Measurements from ENCODE around the gene LSM14B. TPM values are rescaled to one million over a fixed set of nuclear protein-coding genes. Genes with fewer than 3 reads are reported as not detected.

LSM14B gene
- total and polyA plus RNA-seq, 4 donors: 16.4 to 41.7 (median 27.8) TPM

DNA sequence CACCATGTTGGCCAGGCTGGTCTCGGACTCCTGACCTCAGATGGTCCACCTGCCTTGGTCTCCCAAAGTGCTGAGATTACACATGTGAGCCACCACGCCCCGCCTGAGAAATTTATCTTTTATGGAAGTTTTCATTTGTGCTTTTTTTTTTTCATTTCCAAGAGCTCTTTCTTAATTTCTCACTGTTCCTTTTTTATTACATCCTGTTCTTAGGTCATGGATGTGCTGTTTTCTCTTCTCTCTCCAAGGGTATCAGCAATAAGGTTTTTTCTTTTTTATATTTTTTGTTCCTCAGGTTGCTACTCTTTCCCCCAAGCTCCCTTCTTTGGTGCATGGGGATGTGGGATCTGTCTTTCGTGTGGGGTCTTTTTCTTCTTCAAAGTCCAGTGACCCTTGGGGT is 21.2 kb upstream of the LSM14B start:
- Histone ChIP-seq H3K9me3 (ENCODE audit: control insufficient read depth in 4 of 4, insufficient read depth in 3 of 4, low read length in 3 of 4) (peaks cover 0 to 55% (median 6%) of the 10 kb centered on the region in 4 donors), H3K36me3 (ENCODE audit: control insufficient read depth in 4 of 4, insufficient read depth in 4 of 4, low read length in 4 of 4) (no peaks in the 10 kb centered on the region), H3K27ac (ENCODE audit: low read depth in 1 of 2, low read length in 1 of 2) (no peak overlapping the region), H3K4me3 (no peak overlapping the region), H3K4me1 (ENCODE audit: control insufficient read depth in 5 of 5, insufficient read depth in 5 of 5, low read length in 5 of 5) (no peaks in the 10 kb centered on the region), H3K27me3 (ENCODE audit: control insufficient read depth in 3 of 3, insufficient read depth in 3 of 3, low read length in 2 of 3) (peaks cover 0 to 3% (median 0%) of the 10 kb centered on the region in 3 donors), H3K9ac (ENCODE audit: insufficient read depth in 1 of 2, low read length in 2 of 2) (no peak overlapping the region)
- DNase-seq: no peak
- 91 to 92% methylated on average over 4 of the region's 4 CpGs for WGBS, 2 donors
- no peak for ATAC-seq (ENCODE audit: insufficient read depth, low FRiP score)
- TF ChIP-seq, protein P1, sequence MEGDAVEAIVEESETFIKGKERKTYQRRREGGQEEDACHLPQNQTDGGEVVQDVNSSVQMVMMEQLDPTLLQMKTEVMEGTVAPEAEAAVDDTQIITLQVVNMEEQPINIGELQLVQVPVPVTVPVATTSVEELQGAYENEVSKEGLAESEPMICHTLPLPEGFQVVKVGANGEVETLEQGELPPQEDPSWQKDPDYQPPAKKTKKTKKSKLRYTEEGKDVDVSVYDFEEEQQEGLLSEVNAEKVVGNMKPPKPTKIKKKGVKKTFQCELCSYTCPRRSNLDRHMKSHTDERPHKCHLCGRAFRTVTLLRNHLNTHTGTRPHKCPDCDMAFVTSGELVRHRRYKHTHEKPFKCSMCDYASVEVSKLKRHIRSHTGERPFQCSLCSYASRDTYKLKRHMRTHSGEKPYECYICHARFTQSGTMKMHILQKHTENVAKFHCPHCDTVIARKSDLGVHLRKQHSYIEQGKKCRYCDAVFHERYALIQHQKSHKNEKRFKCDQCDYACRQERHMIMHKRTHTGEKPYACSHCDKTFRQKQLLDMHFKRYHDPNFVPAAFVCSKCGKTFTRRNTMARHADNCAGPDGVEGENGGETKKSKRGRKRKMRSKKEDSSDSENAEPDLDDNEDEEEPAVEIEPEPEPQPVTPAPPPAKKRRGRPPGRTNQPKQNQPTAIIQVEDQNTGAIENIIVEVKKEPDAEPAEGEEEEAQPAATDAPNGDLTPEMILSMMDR (IDR thresholded peaks at IDR 0.05; ENCODE audit: control extremely low read depth, extremely low read depth): no peak

DNA sequence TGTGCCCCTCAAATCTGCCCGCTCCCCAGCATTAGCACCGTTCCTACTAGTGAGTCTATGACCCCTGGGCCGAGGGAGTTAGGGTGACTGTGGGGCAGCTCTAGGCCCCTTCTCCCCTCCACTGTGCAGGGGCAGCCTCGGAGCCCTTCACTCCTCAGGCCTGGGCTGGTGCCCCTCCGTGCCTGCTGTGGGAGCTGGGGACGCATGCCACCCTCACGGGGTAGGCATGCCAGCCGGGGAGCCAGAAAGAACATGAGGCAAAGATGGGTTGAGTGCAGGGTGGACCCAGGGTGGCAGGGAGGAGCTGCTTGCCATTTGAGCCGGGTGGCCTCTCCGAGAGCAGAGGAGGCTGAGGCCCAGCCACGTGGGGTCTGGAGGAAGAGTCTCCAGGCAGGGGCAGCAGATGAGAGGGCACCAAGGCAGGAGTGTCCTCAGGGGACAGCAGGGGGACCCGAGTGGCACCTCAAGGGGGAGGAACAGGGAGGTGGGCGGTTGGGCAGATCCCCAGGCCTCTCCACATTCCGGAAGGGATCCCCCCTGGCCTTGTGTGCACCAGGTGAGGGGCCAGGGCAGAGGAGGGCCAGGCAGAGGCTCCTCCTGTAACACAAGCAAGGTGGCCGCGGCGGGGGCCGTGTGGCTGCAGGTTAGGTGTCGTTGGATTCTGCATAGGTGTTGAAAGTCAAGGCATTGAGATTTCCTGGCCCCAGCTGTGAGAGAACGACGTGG is 18.6 kb upstream of the LSM14B start:
- peaks cover 0 to 3% (median 0%) of the 10 kb centered on the region in 3 donors for H3K27me3 ChIP-seq (ENCODE audit: control insufficient read depth in 3 of 3, insufficient read depth in 3 of 3, low read length in 2 of 3)
- no peak for DNase-seq
- no peaks in the 10 kb centered on the region for H3K36me3 ChIP-seq (ENCODE audit: control insufficient read depth in 4 of 4, insufficient read depth in 4 of 4, low read length in 4 of 4)
- peaks cover 0 to 75% (median 8%) of the 10 kb centered on the region in 4 donors for H3K9me3 ChIP-seq (ENCODE audit: control insufficient read depth in 4 of 4, insufficient read depth in 3 of 4, low read length in 3 of 4)
- TF ChIP-seq, protein P1 (IDR thresholded peaks at IDR 0.05; ENCODE audit: control extremely low read depth, extremely low read depth): no peak
- no peaks in the 10 kb centered on the region for H3K4me1 ChIP-seq (ENCODE audit: control insufficient read depth in 5 of 5, insufficient read depth in 5 of 5, low read length in 5 of 5)
- no peak for ATAC-seq (ENCODE audit: insufficient read depth, low FRiP score)
- H3K9ac ChIP-seq (ENCODE audit: insufficient read depth in 1 of 2, low read length in 2 of 2): no peak overlapping the region
- no peak overlapping the region for H3K4me3 ChIP-seq
- no peak overlapping the region for H3K27ac ChIP-seq (ENCODE audit: low read depth in 1 of 2, low read length in 1 of 2)
- 64 to 81% methylated on average over 21 of the region's 21 CpGs for WGBS, 2 donors

DNA sequence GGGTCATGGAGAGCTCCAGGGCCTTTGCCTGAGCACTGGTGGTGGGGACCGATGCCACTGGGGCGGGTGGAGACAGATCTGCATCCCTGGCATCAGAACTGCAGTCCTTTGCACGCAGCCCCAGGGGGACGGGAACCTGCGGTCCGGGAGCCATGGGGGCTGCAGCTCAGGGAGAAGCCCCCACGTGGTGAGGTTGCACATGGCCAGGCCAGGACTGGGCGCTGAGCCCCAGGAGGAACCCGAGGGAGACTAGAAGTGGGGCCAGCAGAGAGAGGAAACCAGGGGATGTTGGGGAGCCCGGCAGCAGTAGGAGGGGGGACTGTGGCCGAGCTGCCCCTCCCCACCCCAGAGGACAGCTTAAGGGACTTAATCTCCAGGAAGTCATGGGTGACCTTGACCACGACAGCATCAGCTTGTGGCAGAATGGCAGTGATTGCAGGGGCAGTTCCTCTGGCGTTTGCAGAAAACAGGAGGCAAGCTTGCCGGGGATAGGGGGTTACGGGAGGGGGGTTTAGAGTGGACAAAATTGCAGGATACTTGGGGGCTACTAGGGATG is 18.0 kb upstream of the LSM14B start:
- H3K9ac ChIP-seq (ENCODE audit: insufficient read depth in 1 of 2, low read length in 2 of 2): no peak overlapping the region
- H3K4me3 ChIP-seq: no peak overlapping the region
- no peak for ATAC-seq (ENCODE audit: insufficient read depth, low FRiP score)
- peaks cover 0 to 3% (median 0%) of the 10 kb centered on the region in 3 donors for H3K27me3 ChIP-seq (ENCODE audit: control insufficient read depth in 3 of 3, insufficient read depth in 3 of 3, low read length in 2 of 3)
- no peak for DNase-seq
- TF ChIP-seq, protein P1 (IDR thresholded peaks at IDR 0.05; ENCODE audit: control extremely low read depth, extremely low read depth): no peak
- no peaks in the 10 kb centered on the region for H3K36me3 ChIP-seq (ENCODE audit: control insufficient read depth in 4 of 4, insufficient read depth in 4 of 4, low read length in 4 of 4)
- H3K27ac ChIP-seq (ENCODE audit: low read depth in 1 of 2, low read length in 1 of 2): no peak overlapping the region
- WGBS, 2 donors: 43 to 45% methylated on average over 15 of the region's 15 CpGs
- H3K9me3 ChIP-seq (ENCODE audit: control insufficient read depth in 4 of 4, insufficient read depth in 3 of 4, low read length in 3 of 4): peaks cover 0 to 70% (median 11%) of the 10 kb centered on the region in 4 donors
- H3K4me1 ChIP-seq (ENCODE audit: control insufficient read depth in 5 of 5, insufficient read depth in 5 of 5, low read length in 5 of 5): no peaks in the 10 kb centered on the region

All from lung (tissue), 12 donors.